PC-9 (cell line): ENCODE results near the gene TOR4A. TPM values are rescaled to one million over a fixed set of nuclear protein-coding genes. Genes with fewer than 3 reads are reported as not detected.

Experiments
- BruUV-seq: library from RNA; stranded (reverse); fragments of 400-500 nt; replicated peaks from 2 replicates; lab custom pipeline; 2021; lab: Mats Ljungman, UMichigan
- CTCF ChIA-PET: fragments of 300-600 bp; sonication (Branson Sonifier 250); formaldehyde crosslinking; loops from one replicate; lab custom pipeline; 2022; ENCODE audit warnings: antibody characterized with exemption; lab: Charles Lee
- POLR2A ChIA-PET: fragments of 300-600 bp; sonication (Branson Sonifier 250); formaldehyde crosslinking; loops from one replicate; lab custom pipeline; 2022; ENCODE audit warnings: antibody characterized with exemption; ENCODE audit not compliant: unreplicated experiment; lab: Charles Lee
- DNase-seq, 2 experiments: peaks; one replicate each; pipeline versions ENCODE4 v3.0.0 to v3.0.0-alpha.2; 2015 to 2022; ENCODE audit warnings: mixed read lengths in 1 of 2
- H2AFZ ChIP-seq: fragments of 200-600 bp; sonication (generic); 2 replicates; pipeline ENCODE4 v1.8.1; 2017; ENCODE audit warnings: antibody characterized with exemption
- H3F3A ChIP-seq: fragments of 200-600 bp; sonication (generic); 2 replicates; pipeline ENCODE4 v1.8.1; 2017; ENCODE audit warnings: antibody characterized with exemption, mild to moderate bottlenecking, low read depth; ENCODE audit not compliant: insufficient read depth
- H3K27ac ChIP-seq: fragments of 200-600 bp; sonication (generic); 2 replicates; pipeline ENCODE4 v1.6.1; 2016; ENCODE audit warnings: mixed run types
- H3K27me3 ChIP-seq: fragments of 200-600 bp; sonication (generic); 2 replicates; pipeline ENCODE4 v1.6.1; 2016; ENCODE audit warnings: low read depth, mixed run types; ENCODE audit not compliant: insufficient read depth
- H3K36me3 ChIP-seq: fragments of 200-600 bp; sonication (generic); 2 replicates; pipeline ENCODE4 v1.6.1; 2016; ENCODE audit warnings: low read depth, mixed run types
- H3K4me1 ChIP-seq: fragments of 200-600 bp; sonication (generic); replicated peaks from 2 replicates; pipeline ENCODE4 v1.6.1; 2016; ENCODE audit warnings: mixed run types; ENCODE audit not compliant: insufficient read depth
- H3K4me2 ChIP-seq: fragments of 200-600 bp; sonication (generic); 2 replicates; pipeline ENCODE4 v1.6.1; 2017; ENCODE audit warnings: mixed run types
- H3K4me3 ChIP-seq: fragments of 200-600 bp; sonication (generic); 2 replicates; pipeline ENCODE4 v1.6.1; 2016; ENCODE audit warnings: mixed run types
- H3K79me2 ChIP-seq: fragments of 200-600 bp; sonication (generic); 2 replicates; pipeline ENCODE4 v1.6.1; 2017; ENCODE audit warnings: low read depth, mixed run types
- H3K9me2 ChIP-seq: fragments of 200-600 bp; sonication (generic); 2 replicates; pipeline ENCODE4 v1.8.1; 2017; ENCODE audit warnings: mild to moderate bottlenecking; ENCODE audit not compliant: insufficient read depth
- H3K9me3 ChIP-seq: fragments of 200-600 bp; sonication (generic); 2 replicates; pipeline ENCODE4 v1.8.1; 2016; ENCODE audit warnings: low read depth; ENCODE audit not compliant: insufficient read depth
- H4K20me1 ChIP-seq: fragments of 200-600 bp; sonication (generic); 2 replicates; pipeline ENCODE4 v1.8.1; 2017; ENCODE audit not compliant: insufficient read depth
- CTCF ChIP-seq: fragments of 200-600 bp; sonication (generic); conservative IDR thresholded peaks from 2 replicates; pipeline ENCODE4 v1.6.1; 2017; ENCODE audit warnings: mixed run types, antibody characterized with exemption, mild to moderate bottlenecking, moderate library complexity
- EZH2 ChIP-seq: fragments of 200-600 bp; sonication (generic); IDR thresholded peaks from 2 replicates; pipeline ENCODE4 v1.8.0; 2017; ENCODE audit warnings: antibody characterized with exemption, low read depth
- intact Hi-C: fragments of 100-400 bp; cut with micrococcal nuclease; formaldehyde crosslinking; loops from one replicate; pipeline ENCODE4 v1.10.0; 2022; ENCODE audit not compliant: unreplicated experiment
- total RNA-seq: library from RNA; stranded (reverse); gene quantifications from 2 replicates; pipeline ENCODE4 v1.2.3, GENCODE V29; 2021

The TOR4A gene
- total RNA-seq, 1 experiment from 2014 or later: 48.9 TPM

DNA sequence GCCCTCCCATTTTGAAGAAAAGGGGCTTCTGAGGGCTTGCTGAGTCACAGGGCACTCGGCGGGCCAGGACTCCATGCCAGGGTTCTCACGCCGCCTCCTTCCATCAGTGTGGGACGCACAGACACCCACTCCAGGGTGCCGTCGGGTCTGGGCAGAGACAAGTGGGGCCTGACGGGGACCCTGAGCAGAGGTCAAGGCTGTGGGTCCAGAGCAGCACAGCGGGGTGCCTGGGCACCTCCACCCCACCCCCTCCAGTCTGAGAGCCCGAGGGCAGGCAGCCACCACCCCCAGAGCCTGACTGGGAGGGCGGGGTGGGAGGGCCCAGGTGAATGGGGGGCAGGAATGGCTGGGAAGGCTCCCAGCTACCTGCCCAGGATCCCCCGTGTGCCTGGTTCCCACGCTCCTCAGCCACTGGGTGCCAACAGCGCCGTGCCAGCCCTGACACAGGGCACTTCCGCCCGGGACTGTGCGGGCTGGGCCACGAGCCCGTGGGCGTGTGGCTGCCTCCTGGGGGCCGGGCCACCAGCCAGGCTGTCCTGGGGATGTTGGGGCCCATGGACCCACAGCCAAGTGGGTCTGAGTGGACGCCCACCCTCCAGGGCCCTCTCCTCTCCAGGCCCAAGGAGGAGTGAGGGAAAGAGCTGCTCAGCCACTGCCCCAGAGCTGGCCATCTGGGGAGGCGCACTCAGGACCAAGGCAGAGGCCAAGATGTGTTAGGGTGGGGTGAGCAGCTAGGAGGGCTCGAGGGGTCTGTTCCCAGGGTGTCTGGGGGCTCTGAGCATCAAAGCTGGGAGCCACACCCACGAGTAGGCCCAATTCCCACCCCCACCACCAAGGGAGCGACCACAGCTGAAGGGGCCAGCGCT, 34.7 kb downstream of the TOR4A start:
- H3F3A ChIP-seq: peaks cover 22% of the 10 kb centered on the region; the same call in 1 of the 2 replicates
- no peaks in the 10 kb centered on the region for H3K27me3 ChIP-seq
- no peaks in the 10 kb centered on the region for H3K9me3 ChIP-seq
- no peaks in the 10 kb centered on the region for H3K79me2 ChIP-seq
- H3K36me3 ChIP-seq: no peaks in the 10 kb centered on the region
- DNase-seq: peak; percentile 53 to 56
- H2AFZ ChIP-seq: no peak overlapping the region
- H3K4me1 ChIP-seq: peaks cover 53% of the 10 kb centered on the region
- BruUV-seq: no TSS peak
- POLR2A ChIA-PET: interaction anchor here (0.5 to 0.6 kb wide), 2 partner anchors 120 to 131 kb away, joined by 3 to 5 read pairs; no protein-coding TSS in a partner anchor
- no peaks in the 10 kb centered on the region for H3K9me2 ChIP-seq
- intact Hi-C loops: no loop called here
- peak overlapping the region; percentile 80 for H3K4me2 ChIP-seq
- CTCF ChIA-PET: interaction anchor here (1.8 kb wide), 1 partner anchor 9 kb away, joined by 5 read pairs; no protein-coding TSS in a partner anchor
- peak overlapping the region; percentile 96 for H3K27ac ChIP-seq
- TF ChIP-seq CTCF (no peak), EZH2 (no peak)
- H3K4me3 ChIP-seq: peak overlapping the region; percentile 35; the same call in 1 of the 2 replicates
- H4K20me1 ChIP-seq: no peaks in the 10 kb centered on the region

GRCh38 chr9:137312852-137313325, 35.4 kb downstream of the TOR4A start:
- H3K4me1 ChIP-seq: peaks cover 53% of the 10 kb centered on the region
- peaks cover 22% of the 10 kb centered on the region; the same call in 1 of the 2 replicates for H3F3A ChIP-seq
- no peak for DNase-seq
- POLR2A ChIA-PET: interaction anchor here (0.6 kb wide), 1 partner anchor 131 kb away, joined by 5 read pairs; no protein-coding TSS in a partner anchor
- H3K9me3 ChIP-seq: no peaks in the 10 kb centered on the region
- no peak overlapping the region for H2AFZ ChIP-seq
- no peaks in the 10 kb centered on the region for H3K79me2 ChIP-seq
- H3K27me3 ChIP-seq: no peaks in the 10 kb centered on the region
- intact Hi-C loops: no loop called here
- no peaks in the 10 kb centered on the region for H3K36me3 ChIP-seq
- no peak for TF ChIP-seq EZH2
- no peak for TF ChIP-seq CTCF
- peak overlapping the region; percentile 36; the same call in 1 of the 2 replicates for H3K4me2 ChIP-seq
- H4K20me1 ChIP-seq: no peaks in the 10 kb centered on the region
- no TSS peak for BruUV-seq
- H3K27ac ChIP-seq: peak overlapping the region; percentile 96; the same call in 1 of the 2 replicates
- no peak overlapping the region for H3K4me3 ChIP-seq
- no peaks in the 10 kb centered on the region for H3K9me2 ChIP-seq
- CTCF ChIA-PET: interaction anchor here (1.8 kb wide), 1 partner anchor 10 kb away, joined by 5 read pairs; no protein-coding TSS in a partner anchor

DNA sequence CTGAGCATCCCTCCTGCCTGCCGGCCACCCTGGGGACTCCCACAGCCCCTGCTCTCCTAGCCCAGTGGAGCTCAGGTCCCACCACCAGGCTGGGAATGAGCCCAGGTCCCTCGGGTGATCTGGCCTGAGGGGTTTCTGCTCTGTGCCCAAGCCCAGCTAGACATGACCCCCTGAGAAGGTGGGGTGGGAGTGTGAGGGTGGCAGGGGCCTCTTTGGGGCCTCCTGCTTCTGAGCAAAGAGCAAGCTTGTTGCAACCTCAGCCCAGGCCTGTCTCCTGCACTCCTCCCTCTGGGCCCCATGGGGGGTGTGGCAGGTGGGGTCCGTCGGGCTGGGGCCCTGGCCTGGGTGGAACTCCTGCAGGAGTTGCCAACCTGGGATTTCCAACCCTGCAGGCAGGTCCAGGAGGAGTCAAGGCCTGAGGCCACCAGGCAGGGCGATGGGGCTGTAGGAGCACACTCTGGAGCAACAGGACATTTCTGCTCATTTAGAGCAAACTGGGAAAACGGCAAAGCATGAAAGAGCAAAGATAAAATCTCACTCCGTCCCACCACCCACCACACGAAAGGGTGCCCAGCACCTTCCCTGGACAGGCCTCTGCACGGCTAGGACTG, 35.9 kb downstream of the TOR4A start:
- Histone ChIP-seq H3K9me2 (no peaks in the 10 kb centered on the region), H3K4me3 (no peak overlapping the region), H3F3A (peaks cover 22% of the 10 kb centered on the region; the same call in 1 of the 2 replicates), H3K4me1 (peaks cover 53% of the 10 kb centered on the region), H3K27ac (peak overlapping the region; percentile 96; the same call in 1 of the 2 replicates), H3K36me3 (no peaks in the 10 kb centered on the region), H2AFZ (no peak overlapping the region), H4K20me1 (no peaks in the 10 kb centered on the region), H3K27me3 (no peaks in the 10 kb centered on the region), H3K79me2 (no peaks in the 10 kb centered on the region), H3K4me2 (no peak overlapping the region), H3K9me3 (no peaks in the 10 kb centered on the region)
- CTCF ChIA-PET: interaction anchor here (1.8 kb wide), 1 partner anchor 10 kb away, joined by 5 read pairs; no protein-coding TSS in a partner anchor
- TF ChIP-seq EZH2: no peak
- no peak for TF ChIP-seq CTCF
- DNase-seq: no peak
- POLR2A ChIA-PET: no interaction called here
- BruUV-seq: no TSS peak
- intact Hi-C loops: no loop called here
